22Rv1 (cell line): ENCODE data around the gene MICAL1.

Source experiments
- ZFX ChIP-seq: fragments of 450-650 bp; IDR thresholded peaks from 2 replicates; pipeline ENCODE4 v1.6.1; 2017; ENCODE audit warnings: antibody characterized with exemption, borderline replicate concordance
- TF ChIP-seq, protein P1 (sequence below): fragments of 450-650 bp; IDR thresholded peaks from 2 replicates; pipeline ENCODE4 v1.5.1; 2017; ENCODE audit warnings: mild to moderate bottlenecking

DNA sequence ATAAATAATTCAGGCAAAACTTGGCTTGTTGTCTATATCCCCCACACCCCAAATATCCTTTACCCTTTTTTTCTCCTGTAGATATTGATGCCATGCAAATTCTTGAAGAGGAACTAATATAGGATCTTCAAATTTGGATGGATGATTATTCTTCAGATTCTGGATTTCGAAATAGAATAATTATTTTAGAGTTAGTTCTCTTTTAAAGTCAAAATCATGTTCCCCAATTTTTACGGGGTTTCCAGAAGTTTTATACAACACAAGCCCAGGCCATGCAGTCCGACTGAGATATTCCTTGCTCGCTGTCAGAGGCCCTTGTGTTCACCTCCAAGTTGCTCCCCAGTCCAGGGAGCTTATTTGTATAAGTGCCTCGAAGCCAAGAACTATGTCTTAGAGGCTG, 19.5 kb downstream of the MICAL1 start:
- TF ChIP-seq, protein P1, sequence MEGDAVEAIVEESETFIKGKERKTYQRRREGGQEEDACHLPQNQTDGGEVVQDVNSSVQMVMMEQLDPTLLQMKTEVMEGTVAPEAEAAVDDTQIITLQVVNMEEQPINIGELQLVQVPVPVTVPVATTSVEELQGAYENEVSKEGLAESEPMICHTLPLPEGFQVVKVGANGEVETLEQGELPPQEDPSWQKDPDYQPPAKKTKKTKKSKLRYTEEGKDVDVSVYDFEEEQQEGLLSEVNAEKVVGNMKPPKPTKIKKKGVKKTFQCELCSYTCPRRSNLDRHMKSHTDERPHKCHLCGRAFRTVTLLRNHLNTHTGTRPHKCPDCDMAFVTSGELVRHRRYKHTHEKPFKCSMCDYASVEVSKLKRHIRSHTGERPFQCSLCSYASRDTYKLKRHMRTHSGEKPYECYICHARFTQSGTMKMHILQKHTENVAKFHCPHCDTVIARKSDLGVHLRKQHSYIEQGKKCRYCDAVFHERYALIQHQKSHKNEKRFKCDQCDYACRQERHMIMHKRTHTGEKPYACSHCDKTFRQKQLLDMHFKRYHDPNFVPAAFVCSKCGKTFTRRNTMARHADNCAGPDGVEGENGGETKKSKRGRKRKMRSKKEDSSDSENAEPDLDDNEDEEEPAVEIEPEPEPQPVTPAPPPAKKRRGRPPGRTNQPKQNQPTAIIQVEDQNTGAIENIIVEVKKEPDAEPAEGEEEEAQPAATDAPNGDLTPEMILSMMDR: no peak
- no peak for TF ChIP-seq ZFX
